GM23338 (cell line): ENCODE measurements around the gene UNC79. TPM values are rescaled to one million over a fixed set of nuclear protein-coding genes. Genes with fewer than 3 reads are reported as not detected.

Experiments
- ATAC-seq: fragments of 200-7000 bp; cut with Tn5 transposase; 3 replicates; pipeline ENCODE4 v1.9.1; 2020
- DNase-seq: peaks from one replicate; pipeline ENCODE4 v3.0.0-alpha.2; 2015; ENCODE audit warnings: low spot score
- H2AFZ ChIP-seq: fragments of 200-600 bp; sonication (generic); 2 replicates; pipeline ENCODE4 v1.8.0; 2016; ENCODE audit warnings: antibody characterized with exemption, mild to moderate bottlenecking, moderate library complexity
- H3F3A ChIP-seq: fragments of 200-600 bp; sonication (generic); replicated peaks from 2 replicates; pipeline ENCODE4 v1.8.0; 2017; ENCODE audit warnings: antibody characterized with exemption, mixed run types, low read depth
- H3K27ac ChIP-seq: fragments of 200-600 bp; sonication (generic); 2 replicates; pipeline ENCODE4 v1.6.1; 2016; ENCODE audit warnings: low read depth
- H3K27me3 ChIP-seq: fragments of 200-600 bp; sonication (generic); 2 replicates; pipeline ENCODE4 v1.8.0; 2016; ENCODE audit warnings: mild to moderate bottlenecking, mixed run types, moderate library complexity; ENCODE audit not compliant: insufficient read depth
- H3K36me3 ChIP-seq: fragments of 200-600 bp; sonication (generic); 2 replicates; pipeline ENCODE4 v1.8.0; 2016; ENCODE audit warnings: mild to moderate bottlenecking; ENCODE audit not compliant: insufficient read depth
- H3K4me1 ChIP-seq: fragments of 200-600 bp; sonication (generic); 2 replicates; pipeline ENCODE4 v1.8.0; 2016; ENCODE audit warnings: mild to moderate bottlenecking, moderate library complexity; ENCODE audit not compliant: insufficient read depth
- H3K4me2 ChIP-seq: fragments of 200-600 bp; sonication (generic); 2 replicates; pipeline ENCODE4 v1.7.1; 2017; ENCODE audit warnings: mixed run types
- H3K4me3 ChIP-seq: fragments of 200-600 bp; sonication (generic); 2 replicates; pipeline ENCODE4 v1.6.1; 2016; ENCODE audit warnings: mixed run types
- H3K79me2 ChIP-seq: fragments of 200-600 bp; sonication (generic); replicated peaks from 2 replicates; pipeline ENCODE4 v1.8.0; 2017; ENCODE audit warnings: mild to moderate bottlenecking; ENCODE audit not compliant: insufficient read depth
- H3K9me2 ChIP-seq: fragments of 200-600 bp; sonication (generic); 2 replicates; pipeline ENCODE4 v1.8.0; 2017; ENCODE audit not compliant: insufficient read depth
- H4K20me1 ChIP-seq: fragments of 200-600 bp; sonication (generic); replicated peaks from 2 replicates; pipeline ENCODE4 v1.8.0; 2017; ENCODE audit warnings: mild to moderate bottlenecking; ENCODE audit not compliant: insufficient read depth
- H3K27ac Mint-ChIP-seq: 2 replicates; pipeline ENCODE4 v1.8.0; 2020; ENCODE audit warnings: inconsistent platforms, mild to moderate bottlenecking, moderate library complexity, mixed read lengths
- H3K27me3 Mint-ChIP-seq: 3 replicates; pipeline ENCODE4 v1.8.0; 2022; ENCODE audit warnings: low read depth, mild to moderate bottlenecking, moderate library complexity, mixed read lengths, inconsistent platforms; ENCODE audit not compliant: insufficient read depth, poor library complexity
- H3K36me3 Mint-ChIP-seq: 3 replicates; pipeline ENCODE4 v1.8.0; 2021; ENCODE audit warnings: low read depth, mild to moderate bottlenecking, inconsistent platforms, moderate library complexity, mixed read lengths
- H3K4me1 Mint-ChIP-seq: 3 replicates; pipeline ENCODE4 v1.8.0; 2020; ENCODE audit warnings: mild to moderate bottlenecking, inconsistent platforms, mixed read lengths
- H3K4me3 Mint-ChIP-seq: 3 replicates; pipeline ENCODE4 v1.8.0; 2021; ENCODE audit warnings: moderate library complexity, mild to moderate bottlenecking, inconsistent platforms, mixed read lengths
- H3K9me3 Mint-ChIP-seq: 3 replicates; pipeline ENCODE4 v1.8.0; 2020; ENCODE audit warnings: moderate library complexity, mild to moderate bottlenecking, inconsistent platforms, mixed read lengths
- CREB1 ChIP-seq: fragments of 250-450 bp; sonication (Bioruptor Pico); IDR thresholded peaks from 2 replicates; pipeline ENCODE4 v1.5.0; 2020; ENCODE audit warnings: low read depth, mild to moderate bottlenecking, moderate library complexity
- EZH2 ChIP-seq: fragments of 200-600 bp; sonication (generic); IDR thresholded peaks from one replicate; pipeline ENCODE4 v1.8.0; 2017; ENCODE audit warnings: antibody characterized with exemption, mild to moderate bottlenecking, low read depth; ENCODE audit not compliant: unreplicated experiment
- STAT1 ChIP-seq: IDR thresholded peaks from one replicate; pipeline ENCODE4 v1.6.1; 2016; ENCODE audit warnings: antibody characterized with exemption; ENCODE audit not compliant: unreplicated experiment
- ZNF114 ChIP-seq: fragments of 250-450 bp; sonication (Bioruptor Pico); IDR thresholded peaks from 2 replicates; pipeline ENCODE4 v1.5.0; 2020; ENCODE audit warnings: mild to moderate bottlenecking, moderate library complexity
- ZNF331 ChIP-seq: fragments of 250-450 bp; sonication (Bioruptor Pico); IDR thresholded peaks from 2 replicates; pipeline ENCODE4 v1.5.0; 2020; ENCODE audit warnings: low read depth, mild to moderate bottlenecking, moderate library complexity
- polyA plus RNA-seq: library from polyadenylated mRNA; unstranded; fragments of >200 nt; fragmentation: Nextera tagmentation; extraction: Ambion mirVana; gene quantifications from 2 replicates; pipeline ENCODE4 v1.2.1, GENCODE V29; 2016
- total RNA-seq: library from RNA; depleted of rRNA; stranded (reverse); fragments of >200 nt; shearing (Covaris generic); gene quantifications from 2 replicates; pipeline ENCODE4 v1.2.3, GENCODE V29; 2014
- TF ChIP-seq, protein P1 (sequence below): IDR thresholded peaks from 2 replicates; pipeline ENCODE4 v1.6.1; 2016; ENCODE audit warnings: antibody characterized with exemption
- TF ChIP-seq, protein P2 (sequence below): fragments of 250-450 bp; sonication (Bioruptor Pico); IDR thresholded peaks from 2 replicates; pipeline ENCODE4 v1.5.0; 2020; ENCODE audit warnings: mild to moderate bottlenecking, moderate library complexity
- TF ChIP-seq, protein P3 (sequence below): IDR thresholded peaks from one replicate; pipeline ENCODE4 v1.6.1; 2018; ENCODE audit warnings: antibody characterized with exemption; ENCODE audit not compliant: unreplicated experiment

The UNC79 gene
- total and polyA plus RNA-seq, 2 experiments from 2014 or later = 1.8 to 3.6 TPM

DNA sequence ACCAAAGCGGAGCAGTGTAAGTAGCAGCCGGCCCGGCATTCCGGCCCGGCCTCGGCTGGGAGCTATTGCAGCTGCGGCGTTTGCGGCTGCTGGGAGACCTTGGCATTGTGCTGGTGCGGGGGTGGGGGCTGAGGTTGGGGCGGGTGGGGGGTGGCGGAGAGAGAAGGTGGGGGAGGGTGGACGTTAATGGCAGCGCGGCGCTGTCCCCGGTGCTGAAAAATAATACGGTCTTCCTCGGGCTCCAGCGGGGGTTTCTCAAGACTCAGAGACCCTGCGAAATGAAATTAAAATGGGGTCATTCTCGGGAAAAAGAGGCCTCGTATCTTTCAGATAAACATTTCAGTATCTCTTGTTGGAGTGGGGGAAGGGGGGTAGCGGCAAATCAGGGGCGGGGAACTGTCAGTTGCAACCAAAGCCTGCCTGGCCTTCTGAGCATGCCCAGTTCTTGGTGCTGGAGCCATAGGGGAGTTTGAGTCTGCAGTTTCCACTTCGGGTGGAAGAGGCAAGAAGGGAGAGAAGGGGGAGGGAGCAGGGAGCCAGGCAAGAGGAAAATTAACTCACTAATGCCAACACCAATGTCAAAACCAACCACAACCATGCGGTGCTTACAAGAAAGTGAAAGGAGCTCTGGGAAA lies 414 bp downstream of the UNC79 start:
- peaks cover 10% of the 10 kb centered on the region; the same call in 2 of the 3 replicates for H3K36me3 Mint-ChIP-seq

More for the DNA sequence above, 414 bp downstream of the UNC79 start:
- H3K27ac Mint-ChIP-seq = no peak overlapping the region
- no peaks in the 10 kb centered on the region for H3K9me2 ChIP-seq
- H3K4me1 ChIP-seq = peaks cover 9% of the 10 kb centered on the region
- H3K27ac ChIP-seq = no peak overlapping the region
- peak; percentile 73 for ATAC-seq
- 0 out of 2 replicates have a peak, but pooled peaks cover 5% of the 10 kb centered on the region for H3K27me3 ChIP-seq
- peak overlapping the region; percentile 85 for H3K4me3 Mint-ChIP-seq
- 0 out of 2 replicates have a peak, but pooled peaks cover 6% of the 10 kb centered on the region for H3K79me2 ChIP-seq
- H3K9me3 Mint-ChIP-seq = peaks cover 9% of the 10 kb centered on the region; the same call in 2 of the 3 replicates
- H3K4me2 ChIP-seq = peak overlapping the region; percentile 90
- no peaks in the 10 kb centered on the region for H4K20me1 ChIP-seq
- peaks cover 6% of the 10 kb centered on the region for H3K27me3 Mint-ChIP-seq
- no peaks in the 10 kb centered on the region for H3F3A ChIP-seq
- peak overlapping the region; percentile 94 for H2AFZ ChIP-seq
- TF ChIP-seq CREB1 (no peak), ZNF114 (CRISPR knock-in tag) (no peak), ZNF331 (CRISPR knock-in tag) (no peak), STAT1 (no peak), EZH2 (no peak)
- TF ChIP-seq, protein P1, sequence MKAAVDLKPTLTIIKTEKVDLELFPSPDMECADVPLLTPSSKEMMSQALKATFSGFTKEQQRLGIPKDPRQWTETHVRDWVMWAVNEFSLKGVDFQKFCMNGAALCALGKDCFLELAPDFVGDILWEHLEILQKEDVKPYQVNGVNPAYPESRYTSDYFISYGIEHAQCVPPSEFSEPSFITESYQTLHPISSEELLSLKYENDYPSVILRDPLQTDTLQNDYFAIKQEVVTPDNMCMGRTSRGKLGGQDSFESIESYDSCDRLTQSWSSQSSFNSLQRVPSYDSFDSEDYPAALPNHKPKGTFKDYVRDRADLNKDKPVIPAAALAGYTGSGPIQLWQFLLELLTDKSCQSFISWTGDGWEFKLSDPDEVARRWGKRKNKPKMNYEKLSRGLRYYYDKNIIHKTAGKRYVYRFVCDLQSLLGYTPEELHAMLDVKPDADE = no peak
- TF ChIP-seq, protein P2, sequence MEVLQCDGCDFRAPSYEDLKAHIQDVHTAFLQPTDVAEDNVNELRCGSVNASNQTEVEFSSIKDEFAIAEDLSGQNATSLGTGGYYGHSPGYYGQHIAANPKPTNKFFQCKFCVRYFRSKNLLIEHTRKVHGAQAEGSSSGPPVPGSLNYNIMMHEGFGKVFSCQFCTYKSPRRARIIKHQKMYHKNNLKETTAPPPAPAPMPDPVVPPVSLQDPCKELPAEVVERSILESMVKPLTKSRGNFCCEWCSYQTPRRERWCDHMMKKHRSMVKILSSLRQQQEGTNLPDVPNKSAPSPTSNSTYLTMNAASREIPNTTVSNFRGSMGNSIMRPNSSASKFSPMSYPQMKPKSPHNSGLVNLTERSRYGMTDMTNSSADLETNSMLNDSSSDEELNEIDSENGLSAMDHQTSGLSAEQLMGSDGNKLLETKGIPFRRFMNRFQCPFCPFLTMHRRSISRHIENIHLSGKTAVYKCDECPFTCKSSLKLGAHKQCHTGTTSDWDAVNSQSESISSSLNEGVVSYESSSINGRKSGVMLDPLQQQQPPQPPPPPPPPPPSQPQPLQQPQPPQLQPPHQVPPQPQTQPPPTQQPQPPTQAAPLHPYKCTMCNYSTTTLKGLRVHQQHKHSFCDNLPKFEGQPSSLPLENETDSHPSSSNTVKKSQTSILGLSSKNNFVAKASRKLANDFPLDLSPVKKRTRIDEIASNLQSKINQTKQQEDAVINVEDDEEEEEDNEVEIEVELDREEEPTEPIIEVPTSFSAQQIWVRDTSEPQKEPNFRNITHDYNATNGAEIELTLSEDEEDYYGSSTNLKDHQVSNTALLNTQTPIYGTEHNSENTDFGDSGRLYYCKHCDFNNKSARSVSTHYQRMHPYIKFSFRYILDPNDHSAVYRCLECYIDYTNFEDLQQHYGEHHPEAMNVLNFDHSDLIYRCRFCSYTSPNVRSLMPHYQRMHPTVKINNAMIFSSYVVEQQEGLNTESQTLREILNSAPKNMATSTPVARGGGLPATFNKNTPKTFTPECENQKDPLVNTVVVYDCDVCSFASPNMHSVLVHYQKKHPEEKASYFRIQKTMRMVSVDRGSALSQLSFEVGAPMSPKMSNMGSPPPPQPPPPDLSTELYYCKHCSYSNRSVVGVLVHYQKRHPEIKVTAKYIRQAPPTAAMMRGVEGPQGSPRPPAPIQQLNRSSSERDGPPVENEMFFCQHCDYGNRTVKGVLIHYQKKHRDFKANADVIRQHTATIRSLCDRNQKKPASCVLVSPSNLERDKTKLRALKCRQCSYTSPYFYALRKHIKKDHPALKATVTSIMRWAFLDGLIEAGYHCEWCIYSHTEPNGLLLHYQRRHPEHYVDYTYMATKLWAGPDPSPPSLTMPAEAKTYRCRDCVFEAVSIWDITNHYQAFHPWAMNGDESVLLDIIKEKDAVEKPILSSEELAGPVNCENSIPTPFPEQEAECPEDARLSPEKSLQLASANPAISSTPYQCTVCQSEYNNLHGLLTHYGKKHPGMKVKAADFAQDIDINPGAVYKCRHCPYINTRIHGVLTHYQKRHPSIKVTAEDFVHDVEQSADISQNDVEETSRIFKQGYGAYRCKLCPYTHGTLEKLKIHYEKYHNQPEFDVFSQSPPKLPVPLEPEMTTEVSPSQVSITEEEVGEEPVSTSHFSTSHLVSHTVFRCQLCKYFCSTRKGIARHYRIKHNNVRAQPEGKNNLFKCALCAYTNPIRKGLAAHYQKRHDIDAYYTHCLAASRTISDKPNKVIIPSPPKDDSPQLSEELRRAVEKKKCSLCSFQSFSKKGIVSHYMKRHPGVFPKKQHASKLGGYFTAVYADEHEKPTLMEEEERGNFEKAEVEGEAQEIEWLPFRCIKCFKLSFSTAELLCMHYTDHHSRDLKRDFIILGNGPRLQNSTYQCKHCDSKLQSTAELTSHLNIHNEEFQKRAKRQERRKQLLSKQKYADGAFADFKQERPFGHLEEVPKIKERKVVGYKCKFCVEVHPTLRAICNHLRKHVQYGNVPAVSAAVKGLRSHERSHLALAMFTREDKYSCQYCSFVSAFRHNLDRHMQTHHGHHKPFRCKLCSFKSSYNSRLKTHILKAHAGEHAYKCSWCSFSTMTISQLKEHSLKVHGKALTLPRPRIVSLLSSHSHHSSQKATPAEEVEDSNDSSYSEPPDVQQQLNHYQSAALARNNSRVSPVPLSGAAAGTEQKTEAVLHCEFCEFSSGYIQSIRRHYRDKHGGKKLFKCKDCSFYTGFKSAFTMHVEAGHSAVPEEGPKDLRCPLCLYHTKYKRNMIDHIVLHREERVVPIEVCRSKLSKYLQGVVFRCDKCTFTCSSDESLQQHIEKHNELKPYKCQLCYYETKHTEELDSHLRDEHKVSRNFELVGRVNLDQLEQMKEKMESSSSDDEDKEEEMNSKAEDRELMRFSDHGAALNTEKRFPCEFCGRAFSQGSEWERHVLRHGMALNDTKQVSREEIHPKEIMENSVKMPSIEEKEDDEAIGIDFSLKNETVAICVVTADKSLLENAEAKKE = no peak
- TF ChIP-seq, protein P3, sequence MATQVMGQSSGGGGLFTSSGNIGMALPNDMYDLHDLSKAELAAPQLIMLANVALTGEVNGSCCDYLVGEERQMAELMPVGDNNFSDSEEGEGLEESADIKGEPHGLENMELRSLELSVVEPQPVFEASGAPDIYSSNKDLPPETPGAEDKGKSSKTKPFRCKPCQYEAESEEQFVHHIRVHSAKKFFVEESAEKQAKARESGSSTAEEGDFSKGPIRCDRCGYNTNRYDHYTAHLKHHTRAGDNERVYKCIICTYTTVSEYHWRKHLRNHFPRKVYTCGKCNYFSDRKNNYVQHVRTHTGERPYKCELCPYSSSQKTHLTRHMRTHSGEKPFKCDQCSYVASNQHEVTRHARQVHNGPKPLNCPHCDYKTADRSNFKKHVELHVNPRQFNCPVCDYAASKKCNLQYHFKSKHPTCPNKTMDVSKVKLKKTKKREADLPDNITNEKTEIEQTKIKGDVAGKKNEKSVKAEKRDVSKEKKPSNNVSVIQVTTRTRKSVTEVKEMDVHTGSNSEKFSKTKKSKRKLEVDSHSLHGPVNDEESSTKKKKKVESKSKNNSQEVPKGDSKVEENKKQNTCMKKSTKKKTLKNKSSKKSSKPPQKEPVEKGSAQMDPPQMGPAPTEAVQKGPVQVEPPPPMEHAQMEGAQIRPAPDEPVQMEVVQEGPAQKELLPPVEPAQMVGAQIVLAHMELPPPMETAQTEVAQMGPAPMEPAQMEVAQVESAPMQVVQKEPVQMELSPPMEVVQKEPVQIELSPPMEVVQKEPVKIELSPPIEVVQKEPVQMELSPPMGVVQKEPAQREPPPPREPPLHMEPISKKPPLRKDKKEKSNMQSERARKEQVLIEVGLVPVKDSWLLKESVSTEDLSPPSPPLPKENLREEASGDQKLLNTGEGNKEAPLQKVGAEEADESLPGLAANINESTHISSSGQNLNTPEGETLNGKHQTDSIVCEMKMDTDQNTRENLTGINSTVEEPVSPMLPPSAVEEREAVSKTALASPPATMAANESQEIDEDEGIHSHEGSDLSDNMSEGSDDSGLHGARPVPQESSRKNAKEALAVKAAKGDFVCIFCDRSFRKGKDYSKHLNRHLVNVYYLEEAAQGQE = peak; percentile 72
- peak overlapping the region; percentile 71 for H3K4me3 ChIP-seq
- H3K4me1 Mint-ChIP-seq = peaks cover 12% of the 10 kb centered on the region
- no peaks in the 10 kb centered on the region for H3K36me3 ChIP-seq
- DNase-seq = peak; percentile 86
